Activated CD8-positive, alpha-beta memory T cell treated with anti-CD3 and anti-CD28 coated beads, Interleukin-2, amount 50 U/mL, for 24 hours (primary cell): ENCODE measurements around the gene HOXD9.

Experiments used
- DNase-seq: peaks from one replicate; pipeline ENCODE4 v3.0.0-alpha.2; 2020; ENCODE audit errors: extremely low read depth

HOXD9 gene

DNA sequence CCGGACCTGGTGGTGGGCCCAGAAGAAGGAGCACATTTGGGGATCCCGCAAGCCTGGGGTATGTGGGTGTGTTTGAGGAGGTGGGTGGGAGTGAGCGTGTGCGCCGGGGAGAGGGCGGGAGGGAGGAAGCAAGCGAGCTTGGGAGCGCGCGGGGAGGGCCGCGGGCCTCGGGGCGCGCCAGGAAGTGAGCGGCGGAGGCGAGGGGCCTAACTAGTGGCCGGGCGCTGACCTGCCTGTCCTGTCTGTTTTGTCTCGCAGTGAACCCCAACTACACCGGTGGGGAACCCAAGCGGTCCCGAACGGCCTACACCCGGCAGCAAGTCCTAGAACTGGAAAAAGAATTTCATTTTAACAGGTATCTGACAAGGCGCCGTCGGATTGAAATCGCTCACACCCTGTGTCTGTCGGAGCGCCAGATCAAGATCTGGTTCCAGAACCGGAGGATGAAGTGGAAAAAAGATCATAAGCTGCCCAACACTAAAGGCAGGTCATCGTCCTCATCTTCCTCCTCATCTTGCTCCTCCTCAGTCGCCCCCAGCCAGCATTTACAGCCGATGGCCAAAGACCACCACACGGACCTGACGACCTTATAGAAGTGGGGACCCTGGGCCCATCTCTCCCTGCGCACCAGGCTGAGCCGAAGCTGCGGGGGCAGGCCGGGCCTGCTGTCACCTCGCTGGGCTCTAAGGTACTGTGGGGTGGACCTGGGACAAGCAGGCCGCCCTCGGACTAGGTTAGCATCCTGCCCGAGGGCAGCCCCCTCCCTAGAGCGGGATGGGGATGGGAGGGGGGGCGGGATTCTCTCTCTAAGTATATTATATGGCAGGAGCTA lies 30.0 kb downstream of the HOXD9 start:
- DNase-seq: no peak

DNA sequence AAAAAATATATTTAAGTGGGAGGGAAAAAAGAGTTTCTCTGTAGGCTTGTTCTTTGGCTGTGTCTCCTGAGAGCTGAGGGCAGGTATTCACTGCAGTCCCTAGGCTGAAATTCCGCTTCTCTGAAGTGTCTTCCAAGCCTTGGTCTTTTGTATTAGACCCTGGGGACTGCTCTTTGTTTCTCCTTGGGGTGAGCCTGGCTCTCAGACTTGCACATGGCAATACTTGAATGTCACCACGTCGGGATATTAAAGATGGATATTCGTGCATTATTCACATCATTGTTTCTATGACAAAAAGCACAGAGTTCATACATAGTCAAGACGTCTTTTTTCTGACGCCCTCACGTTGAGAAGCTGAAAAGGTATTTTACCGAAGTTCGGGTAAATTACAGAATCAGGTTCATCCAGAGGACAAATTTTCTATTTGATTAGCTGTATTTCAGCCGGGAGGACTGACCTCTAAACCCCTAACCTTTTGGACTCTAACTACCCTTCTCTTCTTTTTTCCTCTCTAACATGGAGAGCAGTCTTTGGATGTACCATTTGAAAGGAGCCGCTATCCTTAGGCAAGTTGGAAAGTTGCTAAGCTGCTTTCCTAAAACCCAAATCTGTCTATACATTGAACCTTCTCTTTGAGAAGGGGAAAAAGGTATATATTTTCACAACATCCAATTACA lies 32.2 kb downstream of the HOXD9 start:
- no peak for DNase-seq

DNA sequence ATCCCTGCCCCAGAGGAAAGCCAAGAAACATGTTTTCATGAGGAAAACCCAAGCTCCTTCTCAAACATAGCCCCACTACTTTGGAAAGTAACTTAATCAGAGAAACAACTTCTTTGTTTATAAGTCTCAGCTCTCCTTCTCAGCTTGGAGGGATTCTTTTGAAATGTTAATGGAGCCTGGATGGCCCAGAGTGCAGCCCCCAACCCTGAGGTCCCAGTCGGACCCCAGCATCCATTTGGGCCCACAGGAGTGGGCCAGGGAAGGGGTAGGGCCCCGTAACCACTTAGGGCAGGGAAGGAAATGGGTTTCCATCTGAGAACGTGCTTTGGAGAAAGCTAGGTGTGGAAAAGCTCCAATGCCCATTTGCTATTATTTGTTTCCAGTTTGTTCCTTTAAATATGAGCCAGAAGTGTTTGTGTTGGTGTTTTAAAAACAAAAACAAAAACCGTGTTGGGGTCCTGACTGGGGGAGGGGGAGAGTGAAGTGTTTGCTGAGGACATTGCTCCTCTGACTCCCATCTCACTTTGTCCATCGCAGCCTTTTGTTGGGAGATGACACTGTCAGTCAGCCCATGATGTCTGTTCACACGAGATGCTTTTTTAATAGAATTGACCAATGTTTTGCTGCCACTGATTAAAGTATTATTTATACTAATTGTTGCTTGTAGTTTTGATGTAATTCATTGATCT lies 33.0 kb downstream of the HOXD9 start:
- DNase-seq: no peak

DNA sequence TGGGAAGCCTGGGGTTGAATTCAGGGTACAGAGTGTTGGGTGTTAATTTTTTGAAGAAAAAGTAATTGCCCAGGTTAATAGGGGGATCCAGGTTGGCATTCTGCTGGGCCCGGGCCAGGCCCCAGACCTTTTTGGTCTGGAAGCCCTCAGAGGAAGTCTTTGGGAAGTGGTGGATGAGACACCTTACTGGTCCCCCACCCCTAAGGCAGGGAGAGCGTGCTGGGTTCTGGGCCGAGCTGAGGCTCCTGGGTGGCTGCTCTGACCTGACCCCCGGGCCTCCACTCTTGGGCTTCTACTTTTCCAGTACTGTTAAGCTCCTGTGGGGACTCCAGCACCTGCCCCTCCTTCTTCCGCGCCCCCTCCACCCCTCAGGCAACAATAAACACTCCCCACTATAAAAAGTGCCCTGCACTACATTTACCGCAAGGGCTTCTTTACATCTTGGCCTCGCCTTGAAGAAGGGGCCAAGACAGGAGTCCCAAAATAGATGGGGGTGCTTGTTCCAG lies 33.8 kb downstream of the HOXD9 start:
- DNase-seq: no peak

GRCh38 chr2:176156807-176157498 lies 34.4 kb downstream of the HOXD9 start, which contains the start of gene HOXD3:
HOXD3 (plus strand) TSS chr2:176157307; CDS start chr2:176169115, 11,808 bp downstream.
- no peak for DNase-seq

DNA sequence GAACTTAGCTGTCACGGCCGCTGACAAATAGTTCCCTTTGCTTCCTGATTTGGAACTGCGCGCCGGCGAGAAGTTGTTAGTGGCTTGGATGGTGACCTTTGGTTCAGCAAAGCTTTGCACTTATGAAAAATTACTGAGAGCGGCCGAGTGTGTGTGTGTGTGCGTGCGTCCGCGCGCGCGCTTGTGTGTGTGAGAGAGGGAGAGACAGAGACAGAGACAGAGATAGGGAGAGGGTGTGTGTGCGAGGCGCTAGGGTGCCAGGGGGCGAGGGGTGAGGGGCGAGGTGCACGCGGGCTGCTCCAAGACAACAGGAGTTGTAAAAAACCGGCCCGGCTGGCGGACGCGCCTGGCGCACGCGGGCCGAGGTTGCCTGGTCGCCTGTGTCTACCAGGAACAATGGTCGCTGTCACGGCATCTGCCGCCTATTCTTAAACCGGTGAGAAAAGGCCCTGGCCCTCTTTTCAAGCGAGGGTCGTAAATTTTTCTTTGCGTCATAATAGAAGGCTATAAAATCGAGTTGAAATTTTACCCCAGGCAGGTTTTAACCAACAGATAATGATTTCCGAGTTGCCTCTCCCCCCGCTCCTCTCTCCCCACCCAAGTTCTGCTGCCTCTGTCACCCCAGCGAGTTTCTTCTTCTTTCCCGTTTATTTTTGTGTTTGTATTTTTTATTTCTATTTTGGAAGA lies 35.1 kb downstream of the HOXD9 start:
- DNase-seq: no peak

- DNase-seq: no peak
These were observed 35.7 kb downstream of the HOXD9 start for GRCh38 chr2:176158186-176158591.

- DNase-seq: no peak
These were observed 36.5 kb downstream of the HOXD9 start for GRCh38 chr2:176158855-176159662.

- no peak for DNase-seq
These were observed 37.2 kb downstream of the HOXD9 start for GRCh38 chr2:176159663-176160250.

- no peak for DNase-seq
These were observed 37.9 kb downstream of the HOXD9 start for GRCh38 chr2:176160251-176160985.

- no peak for DNase-seq
These were observed 38.7 kb downstream of the HOXD9 start for GRCh38 chr2:176160986-176161824.

DNA sequence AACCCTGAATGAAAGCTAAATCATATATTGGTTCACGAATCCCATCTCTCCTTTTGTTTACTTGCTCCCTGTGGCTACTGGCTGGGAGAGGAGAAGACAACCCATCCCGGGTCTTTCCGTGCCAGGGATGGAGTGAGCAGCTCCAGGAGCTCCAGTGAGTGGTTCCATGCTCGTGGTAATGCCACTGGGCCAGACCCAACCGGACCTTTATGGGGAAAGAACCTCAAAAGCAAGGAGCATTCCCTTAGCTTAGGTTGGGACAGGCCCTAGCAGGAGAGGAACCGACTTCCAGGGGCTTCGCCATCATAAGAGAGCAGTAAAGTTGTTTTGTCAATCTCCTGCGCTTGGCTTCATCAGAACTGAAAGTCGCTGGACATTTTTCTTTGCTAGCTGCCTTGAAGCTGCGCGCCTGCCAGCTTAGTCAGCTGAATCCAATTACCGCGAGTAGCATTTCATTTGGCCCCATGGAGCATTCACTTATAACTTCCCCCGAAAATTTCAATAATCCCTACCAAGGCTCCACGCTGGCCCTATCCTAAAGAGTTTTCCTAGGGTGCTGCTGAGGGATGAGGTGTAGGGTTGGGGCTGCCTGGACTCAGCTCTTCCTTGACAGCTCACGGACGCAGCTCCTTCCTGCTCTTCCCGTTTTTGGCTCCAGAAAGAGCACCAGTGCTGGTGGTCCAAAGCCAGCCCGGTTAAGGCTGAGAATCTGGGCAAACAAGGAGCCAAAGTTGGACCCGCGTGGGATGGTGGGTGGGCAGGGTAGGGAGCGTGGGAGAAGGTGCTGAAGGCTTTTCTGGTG lies 39.5 kb downstream of the HOXD9 start:
- DNase-seq: no peak

DNA sequence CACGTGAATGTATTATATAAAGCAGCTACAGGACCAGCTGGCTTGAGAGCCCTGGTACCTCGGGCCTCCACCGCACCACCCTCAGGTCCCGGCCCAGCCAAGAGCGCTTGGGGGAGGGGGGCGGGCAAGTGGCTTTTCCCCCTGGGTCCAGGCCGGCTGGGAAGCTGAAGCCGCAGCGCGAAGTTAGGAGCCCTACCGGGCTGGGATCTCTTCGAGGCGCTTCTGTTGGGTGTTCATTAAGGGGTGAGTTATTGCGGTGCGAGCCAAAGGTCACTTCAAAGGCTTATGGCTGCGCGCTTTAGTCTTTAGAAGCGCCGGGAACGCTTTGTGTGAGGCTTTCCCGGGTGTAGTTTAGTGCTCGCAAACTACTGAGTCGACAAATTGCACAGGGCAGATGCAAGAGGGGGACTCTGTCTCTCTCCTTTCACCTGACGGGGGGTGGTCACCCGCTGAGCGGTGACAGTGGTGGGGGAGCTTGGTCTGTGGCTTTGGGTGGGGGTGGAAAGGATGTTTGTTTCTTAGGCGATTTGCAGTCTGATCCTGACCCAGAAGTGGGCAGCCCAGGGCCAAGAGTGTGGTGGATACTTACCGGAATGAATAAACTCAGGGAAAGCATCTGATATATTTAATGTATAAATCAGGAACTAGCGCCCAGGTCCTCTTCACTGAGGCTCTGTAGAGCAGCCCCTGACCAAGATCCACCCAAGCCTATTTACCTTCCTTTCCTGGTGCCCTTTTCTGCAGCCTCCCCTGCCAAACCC lies 40.6 kb downstream of the HOXD9 start:
- no peak for DNase-seq

- no peak for DNase-seq
These were observed 41.1 kb downstream of the HOXD9 start for GRCh38 chr2:176163672-176164056.

DNA sequence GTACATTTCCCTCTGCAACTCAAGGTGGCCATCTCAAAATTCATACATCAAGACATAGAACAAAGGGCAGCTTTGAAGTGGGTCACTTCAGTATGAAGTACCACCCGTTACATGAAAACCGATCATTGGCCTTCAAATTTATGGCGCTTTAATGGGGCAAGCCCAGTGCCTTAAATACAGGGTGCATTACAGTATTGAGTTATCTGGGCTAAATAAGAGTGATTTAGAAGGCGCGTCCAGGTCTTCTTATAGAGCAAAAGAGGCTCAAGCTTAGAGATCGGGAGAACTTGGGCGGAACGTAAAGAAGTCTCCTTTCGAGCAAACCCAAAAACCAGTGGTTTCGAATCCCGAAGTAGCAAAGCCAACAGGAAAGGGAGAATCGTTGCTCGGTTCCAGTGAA lies 41.7 kb downstream of the HOXD9 start:
- DNase-seq: no peak

- DNase-seq: no peak
These were observed 42.3 kb downstream of the HOXD9 start for GRCh38 chr2:176164611-176165369.
